GM19025 (cell line): ENCODE data around the gene CRY2.

ENCODE experiments used
- ATAC-seq: cut with Tn5 transposase; IDR thresholded peaks from one replicate; pipeline ENCODE4 v1.9.1; 2021; ENCODE audit warnings: mild to moderate bottlenecking, low read depth, moderate library complexity; ENCODE audit not compliant: unreplicated experiment

CRY2 gene

GRCh38 chr11:45846174-45846675, 1.1 kb upstream of the CRY2 start:
- no peak for ATAC-seq

DNA sequence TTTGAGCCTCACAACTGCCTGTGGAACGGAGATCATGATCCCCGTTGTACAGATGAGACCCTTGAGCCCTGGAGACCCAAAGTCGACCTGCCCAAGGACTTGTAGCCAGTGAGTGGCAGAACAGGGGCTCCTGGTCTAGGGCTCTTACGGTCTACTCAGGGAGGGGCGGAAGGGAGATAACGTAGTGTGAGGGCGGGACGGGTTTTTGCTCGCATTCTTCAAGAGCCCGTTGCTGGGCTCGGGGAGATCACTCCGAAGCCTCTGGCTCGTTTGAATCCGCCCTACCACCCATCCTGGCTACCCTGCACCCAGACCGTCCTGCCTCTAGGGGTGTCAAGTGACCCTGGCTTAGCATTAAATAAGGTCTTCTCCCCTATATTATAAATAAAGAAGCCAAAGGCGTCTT, 639 bp downstream of the CRY2 start:
- no peak for ATAC-seq

- ATAC-seq, result no peak
Measured at GRCh38 chr11:45848654-45849081, 1.4 kb downstream of the CRY2 start.

DNA sequence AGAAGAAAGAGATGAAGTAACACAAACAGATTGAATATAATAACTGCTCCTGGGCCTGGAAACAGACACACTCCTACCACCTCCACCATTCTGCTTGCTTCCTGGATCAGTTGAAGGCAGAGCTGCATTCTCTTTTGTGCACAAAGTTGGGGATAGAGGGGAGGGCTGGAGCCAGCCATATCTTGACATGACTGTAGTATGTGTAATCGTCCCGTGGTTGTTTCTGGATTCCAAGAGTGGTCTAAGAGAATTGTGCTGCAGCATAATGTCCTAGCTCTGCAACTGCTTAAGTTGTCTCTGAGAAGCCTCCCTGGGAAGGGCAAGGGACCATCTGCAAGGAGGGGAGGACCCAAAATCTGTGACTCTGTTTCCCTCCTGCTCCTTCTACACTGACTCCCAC, 3.2 kb downstream of the CRY2 start:
- no peak for ATAC-seq

DNA sequence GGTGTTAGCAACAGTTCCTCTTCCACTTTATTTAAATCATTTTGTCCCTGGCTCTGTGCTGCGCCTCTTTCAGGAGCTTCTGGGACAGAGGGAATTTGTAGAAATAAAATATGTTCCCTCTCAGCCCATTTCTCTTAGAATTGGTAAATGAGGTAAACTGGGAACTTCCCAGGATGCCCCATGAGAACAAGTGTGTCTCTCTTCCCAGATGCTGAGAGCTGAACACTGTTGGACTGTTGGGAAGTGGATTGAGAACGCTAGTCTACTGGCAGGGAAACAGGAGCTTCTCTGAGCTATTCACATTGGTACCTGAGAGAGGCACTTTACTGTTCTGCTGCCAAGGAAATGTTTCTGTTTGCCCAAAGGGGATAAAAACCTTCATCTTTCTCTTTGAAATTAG, 4.0 kb downstream of the CRY2 start:
- ATAC-seq, result no peak

DNA sequence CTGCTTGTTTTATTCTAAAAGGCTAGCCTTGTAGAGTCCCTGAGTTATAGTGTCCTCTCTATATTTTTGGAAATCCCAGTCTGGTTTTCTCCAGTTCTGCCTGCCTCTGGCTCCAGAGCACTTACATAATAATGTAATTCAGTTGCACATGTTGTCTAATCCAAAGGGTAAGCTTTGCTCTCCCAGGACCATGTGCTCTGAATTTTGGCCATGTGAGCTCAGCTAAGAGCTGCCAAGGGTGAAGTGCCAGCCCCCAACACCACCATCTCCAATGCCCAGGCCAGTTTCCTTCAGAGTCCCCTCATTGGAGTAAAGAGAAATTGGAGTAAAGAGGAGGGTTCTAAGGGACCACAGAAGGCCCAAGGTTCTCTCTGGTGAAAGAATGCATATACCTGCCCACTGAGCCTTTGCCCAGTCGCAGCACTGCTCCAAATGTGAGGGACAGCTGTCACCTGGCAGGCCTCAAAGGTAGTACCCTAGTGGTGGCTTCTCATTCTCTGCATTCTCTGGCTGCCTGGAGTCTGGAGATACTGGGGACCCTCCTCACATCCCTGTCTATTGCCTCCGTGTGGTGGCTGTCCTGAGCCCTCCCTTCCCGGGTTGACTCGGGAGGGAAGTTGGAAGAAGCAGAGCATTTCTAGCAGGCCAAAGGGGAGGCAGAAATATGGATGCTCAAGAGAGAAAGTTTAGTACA, 4.9 kb downstream of the CRY2 start:
- ATAC-seq, result no peak

- ATAC-seq, result no peak
Measured at GRCh38 chr11:45852712-45853101, 5.4 kb downstream of the CRY2 start.

DNA sequence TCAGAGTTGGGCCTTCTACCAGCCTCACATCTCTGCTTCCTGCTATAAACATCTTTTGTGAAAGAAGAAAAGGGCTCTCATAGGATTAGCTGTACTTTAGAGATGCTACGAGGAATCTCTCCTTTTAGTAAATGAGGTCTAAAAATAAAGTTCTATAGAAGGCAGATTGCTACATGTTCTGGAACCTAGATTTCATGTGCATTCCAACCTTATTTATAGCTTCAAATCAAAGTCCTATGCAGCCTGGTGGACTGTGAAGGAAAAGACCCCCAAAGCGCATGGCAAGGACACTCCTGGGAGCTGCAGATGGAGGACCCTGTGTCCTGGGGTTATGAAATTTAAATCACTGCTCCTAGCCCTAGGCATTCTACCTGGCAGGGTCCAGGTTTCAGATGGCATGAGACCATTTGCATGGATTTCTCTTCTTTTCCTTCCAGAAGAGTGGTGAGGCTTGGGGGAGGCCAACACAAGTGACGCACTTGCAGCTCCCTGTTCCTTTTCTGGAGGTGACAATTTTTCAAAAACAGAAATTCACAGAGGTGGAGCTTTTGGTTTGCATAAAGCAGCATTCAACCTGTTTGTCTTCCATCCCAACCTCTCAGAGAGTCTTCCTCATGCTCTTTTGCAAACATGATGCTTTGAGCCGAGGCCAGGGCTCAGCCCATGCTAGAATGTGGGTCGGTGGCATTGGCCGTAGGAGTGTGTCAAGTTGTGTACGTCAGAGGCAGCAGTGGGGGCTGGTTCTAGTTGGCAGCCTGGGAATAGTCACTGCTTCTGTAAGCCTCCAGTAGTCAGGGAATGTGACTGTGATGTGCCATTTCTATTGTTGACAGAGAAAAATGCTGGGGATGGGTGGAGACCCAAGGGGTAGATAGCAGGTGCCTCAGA, 6.3 kb downstream of the CRY2 start:
- ATAC-seq, result no peak

GRCh38 chr11:45855308-45855707, 8.0 kb downstream of the CRY2 start:
- no peak for ATAC-seq

DNA sequence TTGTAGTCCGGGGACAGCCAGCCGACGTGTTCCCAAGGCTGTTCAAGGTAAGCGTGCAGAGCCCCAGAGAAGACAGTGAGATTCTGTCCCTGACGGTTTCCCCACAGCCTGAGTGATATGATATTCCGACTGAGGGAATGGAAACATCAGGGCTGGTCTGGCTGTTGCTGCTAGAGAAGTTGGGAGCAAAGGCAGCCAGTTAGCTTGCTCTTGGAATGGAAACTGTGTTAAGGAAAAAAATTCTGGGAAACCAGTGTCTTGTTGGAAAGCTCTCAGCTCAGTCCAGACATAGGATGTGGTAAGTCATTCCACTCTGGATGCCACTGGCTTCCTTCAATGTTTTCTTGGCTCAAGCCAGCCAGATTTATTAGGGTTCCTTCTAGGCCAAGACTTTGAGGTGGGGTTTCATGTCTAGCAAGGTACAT, 8.8 kb downstream of the CRY2 start:
- ATAC-seq, result no peak

DNA sequence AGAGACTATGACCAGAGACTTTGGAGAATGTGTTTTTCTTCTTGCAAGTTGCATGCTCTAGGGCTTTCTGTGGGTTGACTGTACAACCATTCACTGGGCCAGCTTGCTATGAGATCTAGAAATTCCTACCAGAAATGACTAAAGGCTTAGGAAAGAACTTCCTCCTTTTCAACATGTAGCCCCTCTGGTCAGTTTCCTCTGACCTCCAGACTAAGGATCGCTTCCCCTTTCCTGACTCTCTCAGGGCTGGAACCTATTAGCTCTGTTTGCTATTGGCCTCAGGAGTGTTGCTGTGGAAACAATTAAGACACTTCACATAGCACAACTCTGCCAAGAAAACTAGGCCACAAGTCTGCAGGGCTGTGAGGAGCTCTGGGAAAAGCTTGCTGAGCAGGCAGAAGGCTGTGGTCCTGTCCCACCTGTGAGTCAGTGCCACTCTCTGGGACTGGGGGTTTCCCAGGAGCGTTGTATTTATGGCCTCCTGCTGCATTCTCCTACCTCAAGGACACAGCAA, 10.7 kb downstream of the CRY2 start:
- ATAC-seq, result no peak

DNA sequence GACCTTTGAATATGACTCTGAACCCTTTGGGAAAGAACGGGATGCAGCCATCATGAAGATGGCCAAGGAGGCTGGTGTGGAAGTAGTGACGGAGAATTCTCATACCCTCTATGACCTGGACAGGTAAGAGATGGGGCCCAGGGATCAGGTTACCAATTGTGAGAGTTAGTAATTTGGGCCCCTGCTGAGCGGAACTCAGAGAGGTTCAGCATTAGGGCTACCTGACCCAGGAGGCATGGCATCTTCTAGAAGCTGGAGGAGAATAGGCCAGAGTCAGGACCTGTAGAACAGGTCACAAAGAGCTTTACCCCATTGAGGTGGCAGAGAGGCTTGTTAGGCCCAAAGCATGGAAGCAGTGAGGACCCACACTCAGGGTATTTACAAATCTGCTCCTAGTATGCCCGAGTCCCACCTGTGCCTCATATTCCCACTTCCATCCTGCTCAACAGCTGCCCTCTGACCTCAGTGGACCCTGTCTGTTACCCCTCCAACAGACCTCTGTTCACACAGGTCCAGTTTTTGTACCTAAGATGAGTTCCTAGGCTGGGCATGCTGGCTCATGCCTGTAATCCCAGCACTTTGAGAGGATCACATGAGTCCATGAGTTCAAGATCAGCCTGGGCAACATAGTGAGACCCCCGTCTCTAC, 11.6 kb downstream of the CRY2 start:
- no peak for ATAC-seq

GRCh38 chr11:45859661-45860140, 12.4 kb downstream of the CRY2 start:
- ATAC-seq, result no peak

- ATAC-seq, result no peak
Measured at GRCh38 chr11:45860348-45860747, 13.1 kb downstream of the CRY2 start.

DNA sequence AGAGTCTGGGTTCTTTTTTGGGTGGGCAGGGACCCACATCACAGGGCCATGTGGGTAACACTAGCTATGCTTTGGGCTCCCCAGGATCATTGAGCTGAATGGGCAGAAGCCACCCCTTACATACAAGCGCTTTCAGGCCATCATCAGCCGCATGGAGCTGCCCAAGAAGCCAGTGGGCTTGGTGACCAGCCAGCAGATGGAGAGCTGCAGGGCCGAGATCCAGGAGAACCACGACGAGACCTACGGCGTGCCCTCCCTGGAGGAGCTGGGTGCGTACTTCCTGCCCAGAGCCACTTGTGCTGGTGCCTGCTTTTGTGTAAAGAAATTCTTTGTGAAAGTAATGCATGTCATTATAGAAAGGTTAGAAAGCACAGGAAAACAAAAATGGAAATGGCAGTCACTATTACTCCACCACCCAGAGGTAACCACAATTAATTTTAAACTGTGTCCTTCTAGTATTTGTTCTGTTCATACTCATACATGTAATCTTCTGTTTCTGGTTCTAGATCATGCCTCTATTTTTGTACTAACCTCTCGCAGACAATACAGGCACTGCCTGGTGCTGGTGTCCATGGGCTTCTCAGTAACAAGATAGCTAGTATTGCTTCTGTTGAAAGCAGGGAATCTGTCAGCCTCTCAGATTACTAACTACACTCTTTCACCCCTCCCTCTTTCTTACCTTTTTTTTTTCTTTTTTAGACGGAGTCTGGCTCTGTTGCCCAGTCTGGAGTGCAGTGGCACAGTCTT, 13.7 kb downstream of the CRY2 start:
- ATAC-seq, result no peak

- ATAC-seq, result no peak
Measured at GRCh38 chr11:45864041-45864440, 16.8 kb downstream of the CRY2 start.

DNA sequence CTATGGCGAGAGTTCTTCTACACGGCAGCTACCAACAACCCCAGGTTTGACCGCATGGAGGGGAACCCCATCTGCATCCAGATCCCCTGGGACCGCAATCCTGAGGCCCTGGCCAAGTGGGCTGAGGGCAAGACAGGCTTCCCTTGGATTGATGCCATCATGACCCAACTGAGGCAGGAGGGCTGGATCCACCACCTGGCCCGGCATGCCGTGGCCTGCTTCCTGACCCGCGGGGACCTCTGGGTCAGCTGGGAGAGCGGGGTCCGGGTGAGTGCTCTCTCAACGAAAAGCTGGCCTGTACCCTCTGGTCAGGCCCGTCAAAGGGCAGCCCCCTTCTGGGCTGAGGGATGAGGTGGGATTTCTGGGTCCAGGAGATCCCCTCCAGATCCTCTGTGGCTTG, 22.3 kb downstream of the CRY2 start:
- no peak for ATAC-seq

DNA sequence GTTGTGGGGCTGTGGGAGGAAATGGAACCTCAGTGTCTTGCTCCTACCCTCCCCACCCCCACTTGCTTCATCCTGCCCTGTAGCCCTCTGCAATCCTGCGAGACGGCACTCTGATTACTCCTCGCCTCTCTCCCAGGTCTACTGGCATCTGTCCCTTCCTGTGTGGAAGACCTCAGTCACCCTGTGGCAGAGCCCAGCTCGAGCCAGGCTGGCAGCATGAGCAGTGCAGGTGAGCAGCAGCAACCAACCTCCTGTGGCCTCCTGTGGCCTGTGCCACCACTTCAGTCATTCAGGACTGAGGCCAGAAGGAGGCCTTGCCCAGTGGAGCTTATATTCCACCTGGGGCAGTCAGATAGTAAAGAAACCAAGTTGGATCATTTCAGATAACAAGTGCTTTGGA, 23.4 kb downstream of the CRY2 start:
- ATAC-seq, result no peak

DNA sequence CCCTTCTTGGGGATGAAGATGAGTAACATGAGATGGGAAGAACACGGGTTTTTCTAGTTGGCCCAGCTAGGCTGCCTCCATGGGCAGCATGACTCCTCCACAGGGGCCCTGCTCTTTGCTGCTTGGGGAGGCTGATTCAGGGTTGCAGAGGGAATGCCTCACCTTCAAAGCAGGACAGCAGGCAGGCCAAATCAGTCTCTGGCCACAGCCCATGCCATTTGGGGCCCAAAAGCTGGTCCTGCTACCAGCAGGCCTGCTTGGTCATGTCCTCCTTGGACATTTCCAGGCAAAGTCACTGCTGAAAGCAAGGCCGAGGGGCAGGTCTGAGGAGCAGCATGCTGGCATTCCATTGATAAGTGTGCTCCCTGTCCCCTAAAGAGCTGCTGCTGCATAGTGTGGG, 24.4 kb downstream of the CRY2 start:
- no peak for ATAC-seq

GRCh38 chr11:45872651-45873356, 25.5 kb downstream of the CRY2 start:
- ATAC-seq, result no peak
